Kasumi-1 (cell line): Measurements from ENCODE around the gene SCN3A.

Experiments used
- DNase-seq, 2 experiments: peaks; one replicate each; lab custom pipeline; 2025; lab: John Stamatoyannopoulos, UW

The SCN3A gene

DNA sequence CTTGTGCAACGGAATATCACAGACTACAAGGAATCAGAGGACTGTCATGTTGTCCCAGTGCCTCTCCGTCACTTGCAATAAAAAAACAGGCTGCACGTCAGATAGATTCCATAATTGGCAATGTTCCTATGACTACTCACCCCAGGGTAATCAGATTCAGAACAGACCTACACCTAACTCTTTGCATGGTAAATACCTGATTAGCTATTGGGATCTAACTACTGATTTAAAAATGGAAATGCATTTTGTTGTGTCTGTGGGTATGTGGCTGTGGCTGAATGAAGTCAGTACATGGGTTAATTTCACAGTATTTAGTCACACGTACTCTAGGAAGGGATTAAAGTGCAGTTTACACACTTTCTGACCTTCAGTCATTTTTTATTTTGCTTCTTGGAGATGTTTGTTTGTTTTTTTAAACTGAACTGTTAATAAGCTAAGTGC is 91.7 kb downstream of the SCN3A start:
- no peak for DNase-seq

DNA sequence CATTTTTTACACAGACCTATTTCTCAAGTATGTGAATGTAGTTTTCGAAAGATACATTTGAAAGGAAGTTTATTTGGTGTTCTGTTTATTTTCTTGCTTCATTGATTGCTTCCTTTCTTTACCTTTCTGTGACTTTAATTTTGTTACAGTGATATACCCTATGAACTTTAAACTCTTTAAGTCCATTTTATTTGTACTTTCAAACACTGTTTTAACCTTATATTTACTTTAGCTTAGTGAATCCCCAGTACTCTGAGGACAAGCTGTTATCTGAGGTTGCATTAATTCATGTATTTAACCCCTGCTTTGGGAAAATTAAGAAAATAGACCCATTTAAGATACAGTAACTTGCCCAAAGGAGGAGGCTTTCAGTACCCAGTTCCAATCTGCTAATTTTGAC is 93.5 kb downstream of the SCN3A start:
- no peak for DNase-seq

DNA sequence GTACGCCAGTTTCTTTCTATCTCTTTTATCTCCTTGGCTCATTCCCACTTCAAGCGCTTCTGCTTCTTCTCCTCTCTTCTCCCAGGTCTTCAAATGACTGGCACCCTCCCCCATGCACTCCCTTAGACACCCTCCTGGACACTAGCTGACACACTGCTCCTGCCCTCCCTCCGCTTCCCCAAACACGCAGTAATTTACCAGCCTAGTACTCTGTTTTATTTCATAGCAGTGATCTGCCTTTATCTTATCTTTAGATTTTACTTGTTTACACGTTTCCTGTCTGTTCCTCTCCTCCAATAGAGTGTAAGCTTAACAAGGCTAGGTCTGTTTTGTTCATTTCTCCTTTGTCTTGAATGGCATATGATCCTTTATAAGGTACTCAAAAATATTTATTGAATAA is 93.9 kb downstream of the SCN3A start:
- DNase-seq, result no peak

DNA sequence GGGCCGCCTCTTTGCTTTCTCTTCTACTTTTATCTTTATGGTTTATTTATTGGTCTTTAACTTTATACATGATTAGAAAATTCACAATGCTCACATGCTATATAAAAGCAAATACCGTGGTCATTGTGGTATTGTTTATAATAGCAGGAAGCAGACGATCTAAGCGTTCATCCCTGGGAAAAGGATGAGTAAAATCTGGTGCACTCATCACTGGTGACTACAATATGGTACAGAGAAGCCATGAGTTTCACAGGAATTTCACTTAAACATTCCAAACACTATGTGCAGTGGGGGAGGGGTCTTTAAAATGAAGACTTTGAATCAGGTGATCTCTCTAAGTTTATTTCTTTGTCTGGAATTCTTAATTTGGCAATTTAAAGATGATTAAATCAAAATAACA is 97.9 kb downstream of the SCN3A start:
- DNase-seq, result no peak

DNA sequence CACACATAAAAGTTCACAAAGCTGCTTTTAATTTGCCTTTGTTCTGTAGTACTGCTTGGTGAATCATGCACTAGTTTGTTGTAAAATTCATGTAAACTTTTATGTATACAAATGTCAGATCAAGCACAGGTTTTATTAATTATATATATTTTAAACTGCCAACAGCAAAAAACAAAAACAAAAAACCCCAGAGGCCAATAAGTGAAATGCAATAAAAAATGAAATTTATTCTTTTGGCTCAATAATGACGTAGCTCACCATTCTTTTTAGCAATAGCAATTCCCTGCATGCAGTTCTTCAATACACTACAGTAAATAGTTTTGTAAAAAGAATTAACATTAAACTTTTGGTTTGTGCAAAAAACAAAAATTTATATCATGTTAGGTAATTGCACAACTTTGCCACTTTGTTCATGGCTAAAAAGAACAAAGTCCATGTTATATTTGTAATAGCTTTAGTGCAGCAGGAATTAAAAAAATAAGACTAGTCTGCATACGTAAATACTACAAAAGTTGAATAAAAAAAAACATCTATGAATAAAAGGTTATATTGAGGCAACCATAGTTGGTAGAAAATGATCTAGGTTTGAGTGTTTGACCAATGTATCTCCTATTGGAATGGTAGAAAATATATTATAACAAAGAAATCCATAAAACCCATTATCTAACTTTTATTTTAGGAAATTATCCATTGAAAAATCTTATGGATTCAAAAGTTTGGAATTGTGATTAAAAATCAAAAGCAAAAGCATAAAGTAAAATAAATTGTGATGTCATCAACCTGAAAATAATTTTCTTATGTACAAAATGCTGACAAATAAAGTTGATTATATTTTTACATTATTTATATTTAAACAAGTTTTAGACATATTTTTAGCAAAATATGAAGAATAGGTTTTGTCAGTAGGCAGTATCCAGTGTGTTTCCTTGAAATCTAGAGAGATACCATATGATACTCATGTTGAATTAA is 115.6 kb downstream of the SCN3A start:
- no peak for DNase-seq

DNA sequence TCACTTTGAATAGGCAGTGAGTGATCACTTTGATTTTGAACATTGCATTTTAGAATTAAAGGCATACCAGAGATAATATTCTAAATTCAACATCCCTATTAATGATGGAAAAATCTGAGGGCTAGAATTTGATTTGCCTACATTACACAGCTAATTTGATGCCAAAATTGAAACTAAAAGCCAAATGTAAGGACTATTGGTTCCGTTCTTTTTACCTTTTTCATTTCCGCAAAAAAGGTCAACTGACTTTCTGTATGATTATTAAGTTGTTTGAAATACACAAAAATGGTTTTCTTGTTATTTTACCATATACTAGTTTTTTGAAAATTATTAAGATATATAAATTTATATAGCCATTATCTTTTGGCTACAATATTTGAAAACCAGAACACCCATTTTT is 117.5 kb downstream of the SCN3A start:
- DNase-seq, result no peak

DNA sequence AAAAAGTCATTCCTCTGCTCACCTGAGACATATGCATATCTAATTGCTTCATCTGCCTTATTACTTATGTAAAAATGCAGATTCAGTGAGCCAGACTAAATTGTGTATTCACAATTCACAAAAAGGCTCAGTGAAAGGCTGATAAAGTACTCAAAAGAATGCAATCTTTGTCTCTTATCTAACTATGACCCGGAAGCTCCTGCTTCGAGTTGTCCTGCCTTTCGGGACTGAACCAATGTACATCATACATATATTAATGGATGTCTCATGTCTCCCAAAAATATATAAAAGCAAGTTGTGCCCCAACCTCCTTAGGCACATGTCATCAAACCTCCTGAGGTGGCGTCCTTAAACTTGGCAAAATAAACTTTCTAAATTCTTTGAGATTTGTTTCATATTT is 120.5 kb downstream of the SCN3A start:
- DNase-seq, result no peak

DNA sequence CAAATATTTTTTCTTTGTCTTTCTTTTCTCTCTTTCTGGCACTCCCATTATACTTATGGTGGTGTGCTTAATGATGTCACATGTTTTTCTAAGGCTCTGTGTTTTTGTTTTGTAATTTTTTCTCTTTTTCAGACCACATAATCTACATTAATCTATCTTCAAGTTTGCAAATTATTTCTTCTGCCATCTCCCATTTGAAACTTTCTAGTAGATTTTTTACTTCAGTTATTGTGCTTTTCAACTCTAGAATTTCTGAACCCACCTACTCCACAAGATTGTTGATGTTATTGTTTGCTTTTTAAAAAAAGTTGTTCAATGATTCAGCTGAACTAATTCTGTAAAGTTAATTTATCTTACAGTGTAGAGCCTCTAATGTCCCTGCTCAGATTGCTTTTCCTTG is 121.4 kb downstream of the SCN3A start:
- DNase-seq, result no peak

DNA sequence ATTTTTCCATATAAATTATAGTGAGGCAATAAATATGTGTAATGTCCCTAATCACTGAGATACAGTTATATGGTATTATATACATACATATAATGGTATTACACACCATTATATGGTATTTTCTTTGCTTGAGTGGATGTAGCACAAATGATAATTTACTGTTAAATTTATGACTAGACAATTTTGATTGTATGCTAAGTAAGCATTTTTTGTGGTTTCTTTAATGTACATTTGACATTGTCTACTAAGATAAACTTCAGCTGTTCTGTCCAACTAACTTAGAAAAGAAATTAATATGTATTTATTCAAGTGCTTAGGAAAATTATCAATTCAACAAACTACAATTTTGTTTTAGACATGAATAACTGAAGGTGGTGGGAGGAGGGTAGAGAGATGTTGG is 122.6 kb downstream of the SCN3A start:
- no peak for DNase-seq

DNA sequence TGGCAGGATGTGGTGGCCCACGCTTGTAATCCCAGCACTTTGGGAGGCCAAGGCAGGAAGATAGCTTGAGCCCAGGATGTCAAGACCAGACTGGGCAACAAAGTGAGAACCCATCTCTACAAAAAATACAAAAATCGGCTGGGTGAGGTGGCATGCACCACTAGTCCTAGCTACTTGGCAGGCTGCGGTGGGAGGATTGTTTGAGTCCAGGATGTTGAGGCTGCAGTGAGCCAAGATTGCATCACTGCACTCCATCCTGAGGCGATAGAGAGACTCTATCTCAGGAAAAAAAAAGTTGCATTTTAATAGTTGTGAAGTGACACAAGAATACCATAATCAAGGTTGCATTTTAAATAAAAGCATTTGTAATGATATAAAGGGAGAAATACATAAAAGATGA is 124.4 kb downstream of the SCN3A start:
- no peak for DNase-seq

DNA sequence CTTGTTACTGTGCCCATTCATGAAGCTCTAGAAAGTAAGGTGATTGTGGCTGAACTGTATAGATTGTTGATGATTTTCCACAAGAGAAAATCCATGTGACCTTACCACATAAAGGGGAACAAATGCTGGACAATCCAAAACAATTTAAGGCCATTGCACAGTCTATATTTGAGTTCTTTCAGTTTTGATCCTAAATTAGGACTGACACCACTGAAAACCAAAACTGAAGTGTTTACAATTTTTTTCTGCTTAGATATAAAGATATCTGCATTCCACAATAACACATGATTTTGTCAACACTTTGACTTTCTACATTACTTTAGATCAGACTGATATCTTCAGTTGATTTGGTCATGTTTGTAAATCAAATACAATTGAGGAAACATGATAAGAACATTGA is 124.9 kb downstream of the SCN3A start:
- DNase-seq, result no peak

DNA sequence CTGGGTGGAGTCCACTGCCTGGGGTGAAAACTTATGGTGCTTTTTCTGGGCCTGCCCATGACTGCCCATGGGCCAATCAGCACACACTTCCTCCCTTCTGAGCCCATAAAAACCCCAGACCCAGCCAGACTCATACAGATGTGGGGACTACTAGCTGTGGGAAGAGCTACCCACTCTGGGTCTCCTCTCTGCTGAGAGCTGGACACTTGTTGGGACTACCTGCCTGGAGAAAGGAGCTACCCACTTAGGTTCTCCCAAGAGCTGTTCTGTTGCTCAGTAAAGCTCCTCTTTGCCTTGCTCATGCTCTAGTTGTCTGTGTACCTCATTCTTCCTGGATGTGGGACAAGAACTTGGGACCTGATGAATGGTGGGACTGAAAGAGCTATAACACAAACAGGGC is 129.0 kb downstream of the SCN3A start:
- DNase-seq, result no peak

DNA sequence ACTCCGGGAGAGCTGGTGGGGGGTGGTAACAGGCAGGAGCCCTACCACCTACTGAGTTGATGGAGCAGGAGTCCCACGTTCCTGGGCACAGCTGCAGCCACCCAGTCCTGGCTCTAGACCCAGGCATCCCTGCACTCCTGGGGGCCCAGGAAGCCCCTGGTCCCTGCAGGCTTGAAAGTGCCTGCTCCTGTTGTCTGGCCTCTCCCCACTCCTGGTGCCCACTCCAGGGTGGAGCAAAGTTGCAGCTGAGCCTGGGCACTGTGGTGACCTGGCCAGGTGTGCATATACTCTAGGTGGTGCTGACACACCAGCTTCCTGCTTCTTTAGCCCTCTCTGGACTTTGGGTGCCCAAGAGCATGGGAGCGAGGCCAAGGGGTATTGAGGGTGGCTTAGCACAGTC is 129.5 kb downstream of the SCN3A start:
- no peak for DNase-seq

DNA sequence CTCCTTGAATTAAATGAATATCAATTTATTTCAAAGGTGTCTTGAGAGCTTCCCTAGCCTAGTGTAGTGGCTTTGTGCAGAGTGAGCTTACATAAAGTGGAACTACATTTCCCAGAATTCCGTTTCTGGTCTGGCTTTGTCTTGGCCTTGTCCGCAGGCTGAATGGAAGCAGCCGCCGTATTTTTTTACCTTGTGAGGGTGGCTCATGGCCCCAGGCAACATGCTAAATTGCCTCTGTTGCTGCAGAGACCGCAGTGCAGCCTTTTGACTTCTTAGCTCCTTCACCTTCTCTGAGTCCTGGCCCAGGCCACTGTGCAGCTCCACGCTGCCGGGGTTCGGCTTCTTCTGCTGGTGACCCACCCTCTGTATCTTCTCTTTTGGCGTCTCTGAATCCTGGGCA is 133.8 kb downstream of the SCN3A start:
- DNase-seq, result no peak

DNA sequence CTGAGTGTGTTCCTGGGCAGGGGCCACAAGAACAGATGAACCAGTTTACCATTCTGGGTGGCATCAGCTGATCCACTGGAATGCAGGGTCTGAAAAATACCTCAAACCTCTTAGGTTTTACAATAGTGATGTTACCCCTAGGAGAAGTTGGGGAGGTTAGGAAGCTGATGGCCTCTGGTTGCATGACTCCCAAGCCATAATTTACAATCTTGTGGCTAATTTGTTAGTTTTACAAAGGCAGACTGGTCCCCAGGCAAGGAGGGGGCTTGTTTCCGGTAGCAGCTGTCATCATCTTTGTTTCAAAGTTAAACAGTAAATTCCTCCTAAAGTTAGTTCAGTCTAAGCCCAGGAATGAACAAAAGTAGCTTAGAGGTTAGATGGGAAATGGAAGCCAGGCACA is 134.7 kb downstream of the SCN3A start:
- DNase-seq, result no peak

DNA sequence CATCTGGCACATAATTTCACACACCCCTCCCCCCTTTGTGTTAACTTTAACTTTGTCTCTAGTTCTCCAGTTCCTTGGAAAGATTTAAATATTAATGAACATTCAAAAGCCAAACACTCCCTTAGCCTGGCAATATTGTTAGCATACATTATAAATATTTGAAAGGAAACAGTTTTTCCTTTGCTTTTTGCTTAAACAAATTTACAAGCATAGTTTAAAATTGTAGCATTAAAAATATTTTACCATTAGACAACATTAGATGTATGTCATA is 135.4 kb downstream of the SCN3A start:
- no peak for DNase-seq

DNA sequence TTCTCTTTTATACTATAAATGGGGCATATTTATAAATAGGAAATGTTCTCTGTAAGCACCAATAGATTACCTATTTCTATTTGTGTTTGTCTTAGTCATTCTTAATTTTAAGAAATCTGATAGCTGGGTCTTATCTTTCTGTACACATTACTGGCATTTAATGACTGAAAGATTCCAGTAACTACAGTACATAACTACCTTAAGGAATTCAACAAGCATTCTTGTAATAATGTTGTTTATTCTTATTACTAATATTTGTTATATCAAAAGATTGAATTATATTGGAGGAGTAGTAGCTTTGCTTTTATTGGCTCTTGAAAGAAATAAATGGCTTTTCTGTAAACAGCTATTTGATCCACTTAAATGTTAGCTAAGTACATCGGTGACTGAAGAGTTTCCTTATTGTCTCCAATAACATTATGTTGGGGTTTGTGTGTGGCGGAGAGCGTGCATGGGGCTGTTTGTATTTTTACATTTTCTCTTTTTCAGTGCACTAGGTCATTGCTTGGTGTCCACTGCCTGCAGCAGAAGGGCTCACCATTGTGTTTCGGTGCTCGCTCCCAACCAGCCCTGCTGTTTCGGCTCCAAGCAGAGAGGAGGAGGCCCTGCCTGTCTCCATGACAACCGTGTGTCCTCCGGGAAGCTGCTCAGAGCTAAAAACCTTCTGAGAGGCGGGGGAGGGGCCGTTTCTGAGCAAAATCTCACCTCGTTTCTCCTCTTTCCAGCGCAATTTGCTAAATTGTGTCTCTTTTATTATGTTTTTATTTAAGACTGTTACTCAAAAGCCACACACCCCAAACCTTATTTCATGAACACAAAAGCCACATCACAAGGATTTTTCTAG is 136.0 kb downstream of the SCN3A start:
- no peak for DNase-seq

DNA sequence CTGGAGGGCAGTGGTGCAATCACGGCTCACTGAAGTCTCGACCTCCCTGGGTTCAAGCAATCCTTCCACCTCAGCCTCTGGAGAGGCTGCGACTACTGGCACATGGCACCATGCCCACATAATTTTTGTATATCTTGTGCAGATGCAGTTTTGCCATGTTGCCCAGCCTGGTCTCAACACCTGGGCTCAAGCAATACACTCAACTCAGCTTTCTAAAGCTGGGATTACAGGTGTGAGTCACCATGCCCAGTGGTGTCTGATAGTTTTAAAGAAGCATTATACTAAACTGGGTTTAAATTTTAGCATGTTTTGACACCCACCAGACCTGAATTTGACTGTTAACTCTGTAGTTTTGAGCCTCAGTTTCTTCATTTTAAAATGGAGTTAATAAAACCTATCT is 139.1 kb downstream of the SCN3A start:
- DNase-seq, result no peak

DNA sequence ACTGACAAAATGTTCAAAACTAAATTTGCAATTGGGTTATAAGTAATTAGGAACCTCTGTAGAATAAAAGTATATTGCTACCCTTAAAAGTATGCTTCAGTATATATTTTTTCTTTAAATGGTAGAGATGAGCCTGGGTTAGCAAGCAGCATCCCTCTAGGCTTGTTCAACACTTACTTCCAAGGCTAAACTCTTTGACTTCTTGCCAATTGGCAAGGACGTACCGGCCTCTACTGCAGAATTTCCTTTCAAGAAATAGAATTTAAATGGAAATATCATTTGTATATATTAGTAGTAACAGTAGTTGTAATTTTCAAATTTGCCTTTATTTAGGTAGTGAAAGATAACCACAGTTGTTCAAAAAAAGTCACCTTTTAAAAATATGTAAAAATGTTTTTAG is 143.4 kb downstream of the SCN3A start:
- no peak for DNase-seq

DNA sequence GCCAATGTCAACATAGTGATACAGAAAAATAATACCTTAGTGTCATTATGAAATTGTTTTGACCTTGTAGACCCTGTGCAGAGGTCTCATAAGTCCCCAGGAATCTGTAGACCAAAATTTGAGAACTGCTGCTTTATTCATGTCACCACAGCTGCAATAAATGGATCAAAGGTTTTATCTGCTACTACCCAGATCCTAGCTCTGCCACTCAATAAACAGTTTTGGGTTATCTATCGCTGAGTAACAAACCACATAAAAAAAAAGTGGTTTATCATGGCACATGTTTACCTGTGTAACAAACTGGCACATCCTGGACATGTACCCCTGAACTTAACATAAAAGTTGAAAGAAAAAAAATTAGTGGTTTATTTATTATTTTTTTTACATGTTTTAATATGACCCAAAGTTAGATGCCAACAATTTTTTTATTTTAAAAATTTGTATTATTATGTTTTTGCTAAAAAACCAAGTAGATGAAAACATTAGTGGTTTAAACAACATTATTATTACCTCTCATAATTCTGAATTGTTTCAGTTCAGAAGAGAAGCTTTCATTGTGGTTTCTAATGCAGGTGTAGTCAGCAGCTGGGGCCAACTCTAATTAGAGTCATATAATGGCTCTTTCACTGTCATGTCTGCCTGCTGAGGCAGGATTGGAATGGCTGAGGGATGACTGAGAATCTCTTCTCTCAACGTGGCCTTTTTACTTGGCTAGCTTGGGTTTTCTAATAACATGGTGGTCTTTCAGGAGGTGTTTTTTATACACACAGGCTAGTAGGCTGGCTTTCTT is 145.2 kb downstream of the SCN3A start:
- no peak for DNase-seq

DNA sequence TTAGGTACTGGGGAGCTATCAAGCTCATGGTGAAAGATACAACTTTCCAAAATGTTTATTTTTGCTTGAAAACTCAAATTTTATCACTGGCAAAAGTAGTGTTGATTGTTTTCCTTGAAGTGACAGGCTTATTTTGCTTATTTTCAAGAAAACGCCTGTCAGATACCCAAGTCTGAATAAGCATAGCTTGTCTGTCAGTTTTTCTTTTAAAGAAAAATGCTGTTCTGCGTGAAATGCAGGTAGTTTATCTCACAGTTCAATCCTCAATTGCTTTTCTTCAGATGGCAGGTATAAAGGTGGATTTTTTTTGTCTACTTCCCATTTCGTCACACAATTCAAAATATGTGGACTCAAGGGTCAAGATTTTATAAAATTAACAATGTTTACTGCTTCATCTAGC is 145.9 kb downstream of the SCN3A start:
- no peak for DNase-seq

DNA sequence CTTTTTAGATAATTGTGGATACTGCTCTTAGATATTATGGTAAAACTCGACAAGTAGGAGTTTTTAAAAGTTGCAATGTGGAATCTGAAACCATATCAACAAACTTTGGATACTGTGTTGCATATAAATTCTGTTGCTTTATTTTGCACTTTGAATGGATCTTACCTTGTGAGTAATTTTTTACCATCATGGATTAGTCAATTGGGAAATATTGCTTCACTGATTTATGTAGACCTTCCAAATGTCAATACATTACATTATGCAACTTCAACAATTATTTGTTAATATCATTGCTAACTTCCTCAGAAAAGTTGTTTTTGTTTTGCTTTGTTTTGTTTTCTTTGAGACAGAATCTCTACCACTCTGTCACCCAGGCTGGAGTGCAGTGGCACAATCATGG is 146.5 kb downstream of the SCN3A start:
- DNase-seq, result no peak

DNA sequence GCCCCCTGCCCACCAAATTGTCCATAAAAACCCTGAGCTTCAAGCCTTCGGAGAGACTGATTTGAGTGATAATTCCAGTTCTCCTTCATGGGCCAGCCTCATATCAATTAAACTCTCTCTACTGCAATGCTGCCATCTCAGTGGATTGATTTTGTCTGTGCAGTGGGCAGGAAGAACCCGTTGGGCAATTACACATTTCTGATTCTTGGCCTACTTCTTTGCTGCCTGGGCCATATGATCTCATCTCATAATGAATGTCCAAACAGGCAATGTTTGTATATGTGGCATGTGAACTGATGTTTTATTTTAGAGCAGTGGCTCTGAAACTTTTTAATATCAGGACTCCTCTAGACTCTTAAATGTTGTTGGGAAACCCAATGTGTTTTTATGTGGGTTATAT is 147.3 kb downstream of the SCN3A start:
- DNase-seq, result no peak
